ENCODE measurements around the gene QDPR. TPM values are rescaled to one million over a fixed set of nuclear protein-coding genes. Genes with fewer than 3 reads are reported as not detected.

QDPR gene
- total and polyA plus RNA-seq, 9 of the 15 experiments (the other 6 are each of a cell fraction or from before 2014, with no cell fraction given) = 5.7 to 29.7 (median 17.2) TPM

DNA sequence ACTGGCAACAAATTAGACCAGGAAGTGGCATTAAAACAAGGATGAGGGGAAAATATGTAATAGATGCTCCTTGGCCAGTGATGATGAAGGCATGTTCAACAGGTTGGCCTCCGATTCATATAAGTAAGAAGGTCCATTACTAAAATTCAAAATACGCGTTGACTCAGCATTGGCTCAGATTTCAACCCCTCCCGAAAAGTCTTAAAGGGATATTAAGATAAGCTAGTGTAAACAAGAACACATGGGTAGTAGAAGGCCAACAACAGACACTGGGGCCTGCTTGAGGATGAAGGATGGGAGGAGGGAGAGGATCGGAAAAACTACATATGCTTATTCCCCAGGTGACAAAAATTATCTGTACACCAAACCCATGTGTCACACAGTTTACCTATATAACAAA, 46.0 kb upstream of the QDPR start:
- FAIRE-seq = peak; percentile 32
- TF ChIP-seq ZNF316 (IDR thresholded peaks at IDR 0.05) (peak; percentile 48), FOXA1 (IDR thresholded peaks at IDR 0.05; ENCODE audit: borderline replicate concordance) (0 out of 2 replicates have a peak, but pooled peaks have one; percentile 52), RBM17 (IDR thresholded peaks at IDR 0.05; ENCODE audit: borderline replicate concordance, low read depth, low read length) (no peak), ADNP (tag; IDR thresholded peaks at IDR 0.05) (no peak), DMBX1 (CRISPR knock-in tag; IDR thresholded peaks at IDR 0.05; ENCODE audit: borderline replicate concordance) (no peak), ZNF121 (CRISPR knock-in tag; conservative IDR thresholded peaks at IDR 0.05) (no peak), ZNF324 (CRISPR knock-in tag; IDR thresholded peaks at IDR 0.05) (no peak), BMI1 (IDR thresholded peaks at IDR 0.05; ENCODE audit: low read length) (no peak)
- TF ChIP-seq, protein P1, sequence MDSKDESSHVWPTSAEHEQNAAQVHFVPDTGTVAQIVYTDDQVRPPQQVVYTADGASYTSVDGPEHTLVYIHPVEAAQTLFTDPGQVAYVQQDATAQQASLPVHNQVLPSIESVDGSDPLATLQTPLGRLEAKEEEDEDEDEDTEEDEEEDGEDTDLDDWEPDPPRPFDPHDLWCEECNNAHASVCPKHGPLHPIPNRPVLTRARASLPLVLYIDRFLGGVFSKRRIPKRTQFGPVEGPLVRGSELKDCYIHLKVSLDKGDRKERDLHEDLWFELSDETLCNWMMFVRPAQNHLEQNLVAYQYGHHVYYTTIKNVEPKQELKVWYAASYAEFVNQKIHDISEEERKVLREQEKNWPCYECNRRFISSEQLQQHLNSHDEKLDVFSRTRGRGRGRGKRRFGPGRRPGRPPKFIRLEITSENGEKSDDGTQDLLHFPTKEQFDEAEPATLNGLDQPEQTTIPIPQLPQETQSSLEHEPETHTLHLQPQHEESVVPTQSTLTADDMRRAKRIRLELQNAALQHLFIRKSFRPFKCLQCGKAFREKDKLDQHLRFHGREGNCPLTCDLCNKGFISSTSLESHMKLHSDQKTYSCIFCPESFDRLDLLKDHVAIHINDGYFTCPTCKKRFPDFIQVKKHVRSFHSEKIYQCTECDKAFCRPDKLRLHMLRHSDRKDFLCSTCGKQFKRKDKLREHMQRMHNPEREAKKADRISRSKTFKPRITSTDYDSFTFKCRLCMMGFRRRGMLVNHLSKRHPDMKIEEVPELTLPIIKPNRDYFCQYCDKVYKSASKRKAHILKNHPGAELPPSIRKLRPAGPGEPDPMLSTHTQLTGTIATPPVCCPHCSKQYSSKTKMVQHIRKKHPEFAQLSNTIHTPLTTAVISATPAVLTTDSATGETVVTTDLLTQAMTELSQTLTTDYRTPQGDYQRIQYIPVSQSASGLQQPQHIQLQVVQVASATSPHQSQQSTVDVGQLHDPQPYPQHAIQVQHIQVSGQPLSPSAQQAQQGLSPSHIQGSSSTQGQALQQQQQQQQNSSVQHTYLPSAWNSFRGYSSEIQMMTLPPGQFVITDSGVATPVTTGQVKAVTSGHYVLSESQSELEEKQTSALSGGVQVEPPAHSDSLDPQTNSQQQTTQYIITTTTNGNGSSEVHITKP (IDR thresholded peaks at IDR 0.05; ENCODE audit: partially characterized antibody) = no peak
- TF ChIP-seq, protein P2, sequence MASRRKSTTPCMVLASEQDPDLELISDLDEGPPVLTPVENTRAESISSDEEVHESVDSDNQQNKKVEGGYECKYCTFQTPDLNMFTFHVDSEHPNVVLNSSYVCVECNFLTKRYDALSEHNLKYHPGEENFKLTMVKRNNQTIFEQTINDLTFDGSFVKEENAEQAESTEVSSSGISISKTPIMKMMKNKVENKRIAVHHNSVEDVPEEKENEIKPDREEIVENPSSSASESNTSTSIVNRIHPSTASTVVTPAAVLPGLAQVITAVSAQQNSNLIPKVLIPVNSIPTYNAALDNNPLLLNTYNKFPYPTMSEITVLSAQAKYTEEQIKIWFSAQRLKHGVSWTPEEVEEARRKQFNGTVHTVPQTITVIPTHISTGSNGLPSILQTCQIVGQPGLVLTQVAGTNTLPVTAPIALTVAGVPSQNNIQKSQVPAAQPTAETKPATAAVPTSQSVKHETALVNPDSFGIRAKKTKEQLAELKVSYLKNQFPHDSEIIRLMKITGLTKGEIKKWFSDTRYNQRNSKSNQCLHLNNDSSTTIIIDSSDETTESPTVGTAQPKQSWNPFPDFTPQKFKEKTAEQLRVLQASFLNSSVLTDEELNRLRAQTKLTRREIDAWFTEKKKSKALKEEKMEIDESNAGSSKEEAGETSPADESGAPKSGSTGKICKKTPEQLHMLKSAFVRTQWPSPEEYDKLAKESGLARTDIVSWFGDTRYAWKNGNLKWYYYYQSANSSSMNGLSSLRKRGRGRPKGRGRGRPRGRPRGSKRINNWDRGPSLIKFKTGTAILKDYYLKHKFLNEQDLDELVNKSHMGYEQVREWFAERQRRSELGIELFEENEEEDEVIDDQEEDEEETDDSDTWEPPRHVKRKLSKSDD (conservative IDR thresholded peaks at IDR 0.05; ENCODE audit: low read length) = no peak
- TF ChIP-seq, protein P3, sequence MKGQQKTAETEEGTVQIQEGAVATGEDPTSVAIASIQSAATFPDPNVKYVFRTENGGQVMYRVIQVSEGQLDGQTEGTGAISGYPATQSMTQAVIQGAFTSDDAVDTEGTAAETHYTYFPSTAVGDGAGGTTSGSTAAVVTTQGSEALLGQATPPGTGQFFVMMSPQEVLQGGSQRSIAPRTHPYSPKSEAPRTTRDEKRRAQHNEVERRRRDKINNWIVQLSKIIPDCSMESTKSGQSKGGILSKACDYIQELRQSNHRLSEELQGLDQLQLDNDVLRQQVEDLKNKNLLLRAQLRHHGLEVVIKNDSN (CRISPR knock-in tag; IDR thresholded peaks at IDR 0.05) = no peak
- TF ChIP-seq, protein P4, sequence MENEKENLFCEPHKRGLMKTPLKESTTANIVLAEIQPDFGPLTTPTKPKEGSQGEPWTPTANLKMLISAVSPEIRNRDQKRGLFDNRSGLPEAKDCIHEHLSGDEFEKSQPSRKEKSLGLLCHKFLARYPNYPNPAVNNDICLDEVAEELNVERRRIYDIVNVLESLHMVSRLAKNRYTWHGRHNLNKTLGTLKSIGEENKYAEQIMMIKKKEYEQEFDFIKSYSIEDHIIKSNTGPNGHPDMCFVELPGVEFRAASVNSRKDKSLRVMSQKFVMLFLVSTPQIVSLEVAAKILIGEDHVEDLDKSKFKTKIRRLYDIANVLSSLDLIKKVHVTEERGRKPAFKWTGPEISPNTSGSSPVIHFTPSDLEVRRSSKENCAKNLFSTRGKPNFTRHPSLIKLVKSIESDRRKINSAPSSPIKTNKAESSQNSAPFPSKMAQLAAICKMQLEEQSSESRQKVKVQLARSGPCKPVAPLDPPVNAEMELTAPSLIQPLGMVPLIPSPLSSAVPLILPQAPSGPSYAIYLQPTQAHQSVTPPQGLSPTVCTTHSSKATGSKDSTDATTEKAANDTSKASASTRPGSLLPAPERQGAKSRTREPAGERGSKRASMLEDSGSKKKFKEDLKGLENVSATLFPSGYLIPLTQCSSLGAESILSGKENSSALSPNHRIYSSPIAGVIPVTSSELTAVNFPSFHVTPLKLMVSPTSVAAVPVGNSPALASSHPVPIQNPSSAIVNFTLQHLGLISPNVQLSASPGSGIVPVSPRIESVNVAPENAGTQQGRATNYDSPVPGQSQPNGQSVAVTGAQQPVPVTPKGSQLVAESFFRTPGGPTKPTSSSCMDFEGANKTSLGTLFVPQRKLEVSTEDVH (IDR thresholded peaks at IDR 0.05; ENCODE audit: low read depth, partially characterized antibody) = no peak

More for the DNA sequence above, 46.0 kb upstream of the QDPR start:
- Histone ChIP-seq H3K4me3 (no peak overlapping the region), H3K4me2 (ENCODE audit: insufficient read depth, low read length) (no peak overlapping the region), H3K27me3 (ENCODE audit: control insufficient read depth in 2 of 2, insufficient read depth in 2 of 2, low read length in 2 of 2) (peaks cover 28 to 35% of the 10 kb centered on the region in 2 experiments; a peak in 4 of 5 replicates), H3K4me1 (replicated peaks in 1 of 2; ENCODE audit: control insufficient read depth in 2 of 2, insufficient read depth in 2 of 2, low read length in 2 of 2) (peaks cover 0 to 2% of the 10 kb centered on the region in 2 experiments; a peak in 1 of 5 replicates), H3K9me1 (ENCODE audit: control insufficient read depth, insufficient read depth, low read length) (no peaks in the 10 kb centered on the region), H3K79me2 (ENCODE audit: control insufficient read depth, insufficient read depth, low read length) (no peaks in the 10 kb centered on the region), H3K27ac (ENCODE audit: extremely low read depth, low read depth, low read length) (no peak overlapping the region), H2AFZ (ENCODE audit: low read depth, low read length) (no peak overlapping the region), H4K20me1 (replicated peaks; ENCODE audit: control insufficient read depth, insufficient read depth, low read length) (no peaks in the 10 kb centered on the region), H3K9me3 (replicated peaks; ENCODE audit: control insufficient read depth, insufficient read depth, low read depth, low read length) (no peaks in the 10 kb centered on the region; the same call in 1 of the 2 replicates), H3K36me3 (ENCODE audit: control insufficient read depth, insufficient read depth, low read length) (no peaks in the 10 kb centered on the region), H3K9ac (ENCODE audit: insufficient read depth in 1 of 2, low read depth in 2 of 2, low read length in 2 of 2) (no peak overlapping the region)
- WGBS (ENCODE audit: insufficient coverage, low coverage, missing lambda C conversion rate) = 4% methylated on average over 5 of the region's 5 CpGs
- intact Hi-C loops (cut with micrococcal nuclease) (no loop called here), in situ Hi-C loops (cut with MboI) (no loop called here)
- ATAC-seq (peak; percentile 73), DNase-seq (ENCODE audit: extremely low read depth in 1 of 4, low spot score in 3 of 4) (peak in 2 of 4 experiments; percentile 27 to 39)
- ChIA-PET POLR2A (no interaction called here), CTCF (ENCODE audit: low intra/inter-chr PET ratio) (interaction anchor here (0.6 kb wide), 1 partner anchor 10 kb away, joined by 3 read pairs; no protein-coding TSS in a partner anchor)
- BruUV-seq (replicated peaks) = no TSS peak

Data from K562 (cell line).